T-helper 2 cell (primary cell): ENCODE data around the gene SEH1L.
"Not testable (repeated sequence)": the region's sequence is repeated elsewhere in the genome, so short reads cannot be mapped to it uniquely, and the experiment has no call there.

Experiments
- DNase-seq, 5 experiments: peaks; one replicate each; pipeline versions ENCODE4 v3.0.0 to v3.0.0-alpha.2; 2012 to 2022
- total RNA-seq, 2 donors: gene quantifications; one replicate each; lab custom pipeline; 2026; lab: John Stamatoyannopoulos, UW

The SEH1L gene
- 23.6 to 29.6 reads per million in 2 donors for total RNA-seq

GRCh38 chr18:12947285-12948049 is at the start of gene SEH1L:
Gene SEH1L (plus strand): TSS chr18:12948011. CDS start chr18:12948122, 111 bp downstream.
- DNase-seq = peak; percentile 97 to 100 (median 98)

- DNase-seq = not testable (repeated sequence)
These were observed 46.6 kb upstream of the SEH1L start for GRCh38 chr18:12901208-12901607.

GRCh38 chr18:12904012-12904516 is 43.7 kb upstream of the SEH1L start:
- peak in 2 of 5 experiments; percentile 13 to 73 for DNase-seq

- DNase-seq = no peak
These were observed 41.7 kb upstream of the SEH1L start for GRCh38 chr18:12906119-12906518.

- no peak for DNase-seq
These were observed 41.0 kb upstream of the SEH1L start for GRCh38 chr18:12906773-12907172.

- no peak for DNase-seq
These were observed 40.4 kb upstream of the SEH1L start for GRCh38 chr18:12907258-12907925.

- DNase-seq = no peak
These were observed 39.1 kb upstream of the SEH1L start for GRCh38 chr18:12908706-12909105.

- DNase-seq = peak; percentile 24 to 69 (median 31)
These were observed 36.5 kb upstream of the SEH1L start for GRCh38 chr18:12911025-12911928.

- no peak for DNase-seq
These were observed 35.7 kb upstream of the SEH1L start for GRCh38 chr18:12911929-12912703.

GRCh38 chr18:12921178-12921577 is 26.6 kb upstream of the SEH1L start:
- DNase-seq = peak in 2 of 5 experiments; percentile 76 to 85

- DNase-seq = no peak
These were observed 25.5 kb upstream of the SEH1L start for GRCh38 chr18:12922266-12922665.

- DNase-seq = no peak
These were observed 23.2 kb upstream of the SEH1L start for GRCh38 chr18:12924616-12925015.

- DNase-seq = no peak
These were observed 19.6 kb upstream of the SEH1L start for GRCh38 chr18:12928206-12928605.

- DNase-seq = no peak
These were observed 19.2 kb upstream of the SEH1L start for GRCh38 chr18:12928641-12929040.

- peak in 1 of 5 experiments; percentile 32 for DNase-seq
These were observed 18.2 kb upstream of the SEH1L start for GRCh38 chr18:12929477-12930083.

GRCh38 chr18:12930376-12930775 is 17.4 kb upstream of the SEH1L start:
- no peak for DNase-seq

- DNase-seq = no peak
These were observed 16.9 kb upstream of the SEH1L start for GRCh38 chr18:12930908-12931307.

GRCh38 chr18:12933327-12933726 is 14.5 kb upstream of the SEH1L start:
- DNase-seq = no peak

- DNase-seq = peak; percentile 34 to 77 (median 64)
These were observed 13.2 kb upstream of the SEH1L start for GRCh38 chr18:12934454-12935071.

GRCh38 chr18:12939162-12939561 is 8.6 kb upstream of the SEH1L start:
- DNase-seq = peak in 1 of 5 experiments; percentile 19

GRCh38 chr18:12943215-12943614 is 4.6 kb upstream of the SEH1L start:
- no peak for DNase-seq
